Activated T-cell treated with anti-CD3 and anti-CD28 coated beads for 24 hours (primary cell): Measurements from ENCODE around the gene MYBPC1.
"Not testable (repeated sequence)": the region's sequence is repeated elsewhere in the genome, so short reads cannot be mapped to it uniquely, and the experiment has no call there.

Experiments
- DNase-seq: peaks from one replicate; pipeline ENCODE4 v3.0.0-alpha.2; 2020; ENCODE audit warnings: low read depth

The MYBPC1 gene

GRCh38 chr12:101594700-101595099 is at the start of gene MYBPC1:
Gene MYBPC1, plus strand, starts transcription at chr12:101594971. Its CDS starts 100 bp downstream, at chr12:101595071.
- DNase-seq, result no peak

GRCh38 chr12:101551362-101552114 is 43.2 kb upstream of the MYBPC1 start:
- no peak for DNase-seq

- DNase-seq, result no peak
Observed at GRCh38 chr12:101552277-101552676, 42.5 kb upstream of the MYBPC1 start.

GRCh38 chr12:101557094-101557493 is 37.7 kb upstream of the MYBPC1 start:
- DNase-seq, result no peak

- DNase-seq, result not testable (repeated sequence)
Observed at GRCh38 chr12:101558726-101559125, 36.0 kb upstream of the MYBPC1 start.

- no peak for DNase-seq
Observed at GRCh38 chr12:101563212-101563611, 31.6 kb upstream of the MYBPC1 start.

GRCh38 chr12:101564912-101565311 is 29.9 kb upstream of the MYBPC1 start:
- DNase-seq, result no peak

GRCh38 chr12:101566318-101566717 is 28.5 kb upstream of the MYBPC1 start:
- DNase-seq, result peak; percentile 8

GRCh38 chr12:101567918-101568317 is 26.9 kb upstream of the MYBPC1 start:
- no peak for DNase-seq

GRCh38 chr12:101570047-101570446 is 24.7 kb upstream of the MYBPC1 start:
- no peak for DNase-seq

GRCh38 chr12:101571105-101571504 is 23.7 kb upstream of the MYBPC1 start:
- DNase-seq, result no peak

- no peak for DNase-seq
Observed at GRCh38 chr12:101573743-101574142, 21.0 kb upstream of the MYBPC1 start.

GRCh38 chr12:101578417-101578816 is 16.4 kb upstream of the MYBPC1 start:
- DNase-seq, result no peak

GRCh38 chr12:101581190-101581589 is 13.6 kb upstream of the MYBPC1 start:
- DNase-seq, result no peak

- DNase-seq, result no peak
Observed at GRCh38 chr12:101582937-101583336, 11.8 kb upstream of the MYBPC1 start.

- no peak for DNase-seq
Observed at GRCh38 chr12:101590383-101590782, 4.4 kb upstream of the MYBPC1 start.

- DNase-seq, result no peak
Observed at GRCh38 chr12:101591781-101592180, 3.0 kb upstream of the MYBPC1 start.

- DNase-seq, result no peak
Observed at GRCh38 chr12:101592448-101592847, 2.3 kb upstream of the MYBPC1 start.

- DNase-seq, result no peak
Observed at GRCh38 chr12:101592921-101593320, 1.9 kb upstream of the MYBPC1 start.

- DNase-seq, result no peak
Observed at GRCh38 chr12:101596172-101596571, 1.4 kb downstream of the MYBPC1 start.

- no peak for DNase-seq
Observed at GRCh38 chr12:101597164-101597563, 2.4 kb downstream of the MYBPC1 start.

GRCh38 chr12:101598483-101598882 is 3.7 kb downstream of the MYBPC1 start:
- no peak for DNase-seq

- no peak for DNase-seq
Observed at GRCh38 chr12:101599311-101599710, 4.5 kb downstream of the MYBPC1 start.
